ENCODE measurements around the gene PTCD3.

Gene PTCD3

GRCh38 chr2:86143926-86144685 lies 38.1 kb downstream of the PTCD3 start:
- DNase-seq (ENCODE audit: low read depth) = no peak

- DNase-seq (ENCODE audit: low read depth) = no peak
These were observed 41.8 kb downstream of the PTCD3 start for GRCh38 chr2:86147793-86148192.

DNA sequence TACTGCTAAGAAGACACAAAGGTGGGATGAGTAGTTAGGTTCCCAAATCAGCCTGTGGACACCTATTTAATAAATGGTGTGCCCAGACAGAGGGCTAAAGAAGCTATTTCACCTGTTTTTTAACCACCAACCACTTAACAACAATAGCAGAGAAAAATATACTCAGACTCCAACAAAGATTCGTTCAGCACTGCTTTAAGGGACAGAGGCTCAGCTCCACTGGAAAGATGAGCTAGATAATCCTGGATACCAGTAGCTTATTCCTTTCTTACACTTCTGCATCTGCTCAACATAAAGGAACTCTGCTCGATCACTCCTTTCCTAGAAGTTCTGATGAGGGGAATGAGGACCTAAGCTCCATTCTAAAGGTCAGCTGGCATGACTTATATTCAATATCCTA lies 44.5 kb downstream of the PTCD3 start:
- DNase-seq (ENCODE audit: low read depth) = no peak

GRCh38 chr2:86157009-86157556 lies 51.0 kb downstream of the PTCD3 start:
- DNase-seq (ENCODE audit: low read depth) = no peak

GRCh38 chr2:86158286-86158685 lies 52.3 kb downstream of the PTCD3 start:
- DNase-seq (ENCODE audit: low read depth) = no peak

- no peak for DNase-seq (ENCODE audit: low read depth)
These were observed 54.3 kb downstream of the PTCD3 start for GRCh38 chr2:86160156-86160952.

DNA sequence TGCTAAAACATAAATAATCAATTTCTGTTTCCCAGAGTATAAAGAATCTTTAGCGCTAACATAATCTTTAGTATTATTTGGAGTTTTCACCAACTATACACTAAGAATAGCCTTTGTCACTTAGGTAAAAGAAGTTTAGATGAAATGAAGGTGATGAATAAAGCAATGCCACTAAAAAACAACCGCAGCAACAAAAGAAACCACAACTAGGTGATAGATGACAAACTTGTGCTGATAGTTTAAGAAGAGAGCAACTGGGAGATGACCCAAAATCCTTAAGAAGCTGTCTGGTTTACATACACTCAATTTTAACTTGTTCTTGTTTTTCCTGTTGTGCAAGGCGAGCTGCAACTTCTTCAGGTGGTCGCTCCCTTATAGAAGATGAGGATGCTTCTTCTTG lies 64.4 kb downstream of the PTCD3 start:
- DNase-seq (ENCODE audit: low read depth) = no peak

- DNase-seq (ENCODE audit: low read depth) = no peak
These were observed 65.3 kb downstream of the PTCD3 start for GRCh38 chr2:86171295-86171694.

DNA sequence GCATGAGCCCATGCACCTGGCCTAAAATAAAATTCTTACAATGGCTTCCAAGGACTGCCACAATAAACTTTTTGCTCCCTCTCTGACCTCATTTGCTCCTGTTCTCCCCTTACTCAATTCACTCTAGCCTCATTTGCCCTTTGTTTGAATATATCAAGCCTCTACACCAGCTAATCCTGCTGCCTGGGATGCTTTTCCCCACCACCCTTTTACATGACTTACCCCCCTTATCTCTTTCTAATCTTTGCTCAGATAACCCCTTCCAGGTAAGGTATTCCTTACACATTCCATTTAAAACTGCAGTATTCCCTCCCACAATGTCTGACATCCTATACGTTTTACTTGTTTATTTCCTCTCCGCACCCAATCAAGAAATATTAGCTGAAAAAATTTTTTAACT lies 66.6 kb downstream of the PTCD3 start:
- no peak for DNase-seq (ENCODE audit: low read depth)

- DNase-seq (ENCODE audit: low read depth) = no peak
These were observed 68.4 kb downstream of the PTCD3 start for GRCh38 chr2:86174445-86174844.

DNA sequence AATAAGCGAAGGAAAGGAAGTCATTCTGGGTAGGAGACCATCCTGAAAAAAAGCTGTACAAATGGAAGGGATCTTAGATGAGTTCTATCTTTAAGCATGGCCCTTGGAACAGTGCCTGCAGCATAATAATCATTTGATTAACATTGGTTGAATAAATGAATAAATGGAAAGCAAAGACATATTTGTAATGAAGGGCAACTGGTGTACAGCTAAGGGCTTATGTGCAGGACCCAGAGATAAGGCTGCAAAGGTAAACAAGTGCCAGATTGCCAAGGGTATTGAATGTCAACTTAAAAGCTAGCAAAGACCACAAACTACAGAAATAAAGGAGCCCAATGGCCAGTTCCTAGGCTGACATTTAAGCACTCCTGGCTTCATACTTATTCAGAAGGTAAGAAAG lies 69.8 kb downstream of the PTCD3 start:
- DNase-seq (ENCODE audit: low read depth) = no peak

GRCh38 chr2:86176597-86176996 lies 70.6 kb downstream of the PTCD3 start:
- DNase-seq (ENCODE audit: low read depth) = no peak

- no peak for DNase-seq (ENCODE audit: low read depth)
These were observed 79.6 kb downstream of the PTCD3 start for GRCh38 chr2:86185517-86186212.

- DNase-seq (ENCODE audit: low read depth) = no peak
These were observed 80.4 kb downstream of the PTCD3 start for GRCh38 chr2:86186431-86186830.

GRCh38 chr2:86189782-86190416 lies 83.9 kb downstream of the PTCD3 start:
- DNase-seq (ENCODE audit: low read depth) = no peak
